NCI-H1694 treated with DMSO at 0.1 percent for 48 hours (cell line): Measurements from ENCODE around the gene POLR1G.
"Not testable (repeated sequence)": the region's sequence is repeated elsewhere in the genome, so short reads cannot be mapped to it uniquely, and the experiment has no call there.

Source experiments
- DNase-seq: peaks from one replicate; lab custom pipeline; 2025; lab: John Stamatoyannopoulos, UW

The POLR1G gene

GRCh38 chr19:45400192-45400591 is 6.3 kb upstream of the POLR1G start:
- DNase-seq, result peak; percentile 57

GRCh38 chr19:45401815-45402214 is 4.6 kb upstream of the POLR1G start:
- no peak for DNase-seq

- no peak for DNase-seq
Observed at GRCh38 chr19:45402298-45403061, 4.0 kb upstream of the POLR1G start.

GRCh38 chr19:45403272-45403671 is 3.2 kb upstream of the POLR1G start:
- no peak for DNase-seq

- DNase-seq, result peak; percentile 23
Observed at GRCh38 chr19:45403781-45404556, 2.5 kb upstream of the POLR1G start.

- DNase-seq, result peak; percentile 72
Observed at GRCh38 chr19:45404557-45405434, 1.6 kb upstream of the POLR1G start, which contains the start of gene PPP1R13L. Gene PPP1R13L (minus strand): TSS chr19:45405069. CDS start chr19:45398318, 6,751 bp downstream.

GRCh38 chr19:45405435-45406225 is 814 bp upstream of the POLR1G start:
- DNase-seq, result peak; percentile 75

- DNase-seq, result no peak
Observed at GRCh38 chr19:45407091-45407375, 589 bp downstream of the POLR1G start.

GRCh38 chr19:45407585-45407984 is 1.1 kb downstream of the POLR1G start:
- not testable (repeated sequence) for DNase-seq

- no peak for DNase-seq
Observed at GRCh38 chr19:45408121-45408520, 1.7 kb downstream of the POLR1G start.

GRCh38 chr19:45408830-45409556 is 2.5 kb downstream of the POLR1G start:
- no peak for DNase-seq

- DNase-seq, result no peak
Observed at GRCh38 chr19:45409557-45409920, 3.1 kb downstream of the POLR1G start.

GRCh38 chr19:45410330-45410729 is 3.9 kb downstream of the POLR1G start:
- not testable (repeated sequence) for DNase-seq

GRCh38 chr19:45413497-45413896 is 7.1 kb downstream of the POLR1G start:
- no peak for DNase-seq

GRCh38 chr19:45414468-45414867 is 8.0 kb downstream of the POLR1G start:
- DNase-seq, result no peak

- no peak for DNase-seq
Observed at GRCh38 chr19:45417151-45417550, 10.7 kb downstream of the POLR1G start.

- DNase-seq, result no peak
Observed at GRCh38 chr19:45418802-45419201, 12.4 kb downstream of the POLR1G start.

- DNase-seq, result no peak
Observed at GRCh38 chr19:45419396-45419795, 13.0 kb downstream of the POLR1G start.

GRCh38 chr19:45419895-45420294 is 13.5 kb downstream of the POLR1G start:
- DNase-seq, result no peak

- DNase-seq, result no peak
Observed at GRCh38 chr19:45420356-45420755, 13.9 kb downstream of the POLR1G start.

GRCh38 chr19:45420871-45421270 is 14.4 kb downstream of the POLR1G start:
- DNase-seq, result no peak
